Testis (tissue), 5 donors: ENCODE measurements around the gene GLRA3. TPM values are rescaled to one million over a fixed set of nuclear protein-coding genes. Genes with fewer than 3 reads are reported as not detected.
"Not testable (repeated sequence)": the region's sequence is repeated elsewhere in the genome, so short reads cannot be mapped to it uniquely, and the experiment has no call there.

Source experiments
- DNase-seq: peaks from one replicate; pipeline ENCODE4 v3.0.0-alpha.2; 2019
- H3K27ac ChIP-seq, 2 donors: fragments of 200-600 bp; sonication (generic); one replicate each; pipeline ENCODE4 v1.5.1; 2019
- H3K27me3 ChIP-seq: fragments of 200-600 bp; sonication (generic); one replicate; pipeline ENCODE4 v1.5.1; 2019
- H3K36me3 ChIP-seq: fragments of 200-600 bp; sonication (generic); one replicate; pipeline ENCODE4 v1.5.1; 2017; ENCODE audit warnings: low read depth; ENCODE audit errors: missing control alignments
- H3K4me1 ChIP-seq: fragments of 200-600 bp; sonication (generic); one replicate; pipeline ENCODE4 v1.5.1; 2019
- H3K4me3 ChIP-seq, 2 donors: fragments of 200-600 bp; sonication (generic); one replicate each; pipeline ENCODE4 v1.5.1; 2017 to 2019
- H3K9me3 ChIP-seq: fragments of 200-600 bp; sonication (generic); one replicate; pipeline ENCODE4 v1.5.1; 2017
- CTCF ChIP-seq, 3 experiments: fragments of 450-650 bp in 2 of 3; fragments of 200-600 bp in 1 of 3; sonication (generic) in 1 of 3; IDR thresholded peaks; one replicate each; pipeline ENCODE4 v1.5.1; 2016 to 2019; ENCODE audit warnings: antibody characterized with exemption in 3 of 3, mild to moderate bottlenecking in 2 of 3, moderate library complexity in 1 of 3
- POLR2A ChIP-seq: fragments of 450-650 bp; IDR thresholded peaks from one replicate; pipeline ENCODE4 v1.6.1; 2017; ENCODE audit warnings: antibody characterized with exemption, mild to moderate bottlenecking, moderate library complexity
- WGBS, 2 donors: methylation state at CpG; one replicate each; pipeline ENCODE4 v1.1.5; 2018; 5-methylcytosine and 5-hydroxymethylcytosine counted together
- intact Hi-C: fragments of 100-400 bp; cut with DNase I; formaldehyde crosslinking; loops from one replicate; pipeline ENCODE4 v1.15.1; 2023; ENCODE audit warnings: low total_unique reads
- long read RNA-seq, 2 donors: transcript quantifications; one replicate each; lab custom pipeline, GENCODE V29; 2026
- polyA plus RNA-seq: library from polyadenylated mRNA; stranded (reverse); fragments of 350-450 nt; fragmentation: Illumina TruSeq; extraction: RNeasy Lipid Tissue Mini Kit (QIAGEN cat#74804); gene quantifications from one replicate; pipeline ENCODE4 v1.2.3, GENCODE V29; 2014; ENCODE audit warnings: low read depth, low replicate concordance; ENCODE audit not compliant: insufficient read depth
- total RNA-seq, 2 donors: library from RNA; depleted of rRNA; stranded (reverse); fragments of >200 nt; gene quantifications; one replicate each; pipeline ENCODE4 v1.2.3, GENCODE V29; 2016

Gene GLRA3
- total RNA-seq (1 to 10 TPM; 1.2 to 1.3 TPM), polyA plus RNA-seq (1.3 TPM)
- long read RNA-seq, donor 1, result 0 reads
- long read RNA-seq, donor 2, result 0 reads

DNA sequence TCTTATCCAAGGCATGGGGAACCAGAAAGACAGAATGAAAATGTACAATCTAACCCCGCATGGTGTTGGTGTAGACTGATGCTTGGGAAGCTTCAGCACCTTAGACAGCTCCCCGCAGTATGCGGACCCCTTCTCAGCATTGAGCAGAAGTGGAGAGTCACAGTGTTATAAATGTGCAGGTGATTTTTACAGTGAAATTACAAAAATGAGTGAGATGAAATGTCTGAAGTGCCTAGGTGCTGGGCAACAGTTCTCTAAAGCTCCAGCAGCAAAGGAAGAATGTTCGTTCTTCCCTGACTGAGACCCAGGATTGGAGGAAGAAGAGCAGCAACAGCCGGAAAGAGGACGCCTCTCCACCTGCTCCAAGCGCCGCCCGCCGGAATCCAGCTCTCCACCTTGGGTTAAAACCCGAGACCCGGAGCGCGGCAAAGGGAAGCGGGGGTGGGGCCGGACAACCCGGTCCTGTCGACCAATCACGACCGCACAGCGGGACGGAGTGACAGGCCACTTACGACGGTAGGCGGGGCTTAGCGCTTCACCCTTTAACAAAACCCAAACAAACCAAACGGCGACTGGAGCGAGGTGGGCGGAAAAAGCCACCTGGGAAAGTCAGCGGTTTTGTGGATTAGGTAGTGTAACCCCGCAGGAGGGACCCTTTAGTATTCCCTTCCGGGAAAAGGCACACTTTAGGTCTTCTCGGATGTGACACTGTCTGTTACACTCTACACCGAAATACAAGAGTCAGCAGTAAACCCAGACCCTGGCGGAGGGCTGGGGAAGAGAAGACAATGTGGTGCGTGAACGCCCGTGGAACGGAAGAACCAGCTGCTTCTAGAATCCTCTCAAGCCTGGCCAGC, at the start of gene GLRA3:
GLRA3 (minus strand) TSS at position 403 of the 857 bp plus-strand sequence. CDS start 436 bp downstream, outside the sequence.
- no peaks in the 10 kb centered on the region for H3K9me3 ChIP-seq
- H3K4me3 ChIP-seq, result peak within 1 kb of the TSS; percentile 50 to 60
- no peaks in the 10 kb centered on the region for H3K36me3 ChIP-seq
- peak; percentile 85 for DNase-seq
- H3K27me3 ChIP-seq, result no peaks in the 10 kb centered on the region
- no peaks in the 10 kb centered on the region for H3K4me1 ChIP-seq
- H3K27ac ChIP-seq, result no peak within 1 kb of the TSS
- WGBS, 2 donors, result 1 to 2% methylated on average over 40 of the region's 40 CpGs
- intact Hi-C loops, result no loop called here
- TF ChIP-seq POLR2A (no peak), CTCF (IDR thresholded peaks at IDR 0.05) (no peak)

DNA sequence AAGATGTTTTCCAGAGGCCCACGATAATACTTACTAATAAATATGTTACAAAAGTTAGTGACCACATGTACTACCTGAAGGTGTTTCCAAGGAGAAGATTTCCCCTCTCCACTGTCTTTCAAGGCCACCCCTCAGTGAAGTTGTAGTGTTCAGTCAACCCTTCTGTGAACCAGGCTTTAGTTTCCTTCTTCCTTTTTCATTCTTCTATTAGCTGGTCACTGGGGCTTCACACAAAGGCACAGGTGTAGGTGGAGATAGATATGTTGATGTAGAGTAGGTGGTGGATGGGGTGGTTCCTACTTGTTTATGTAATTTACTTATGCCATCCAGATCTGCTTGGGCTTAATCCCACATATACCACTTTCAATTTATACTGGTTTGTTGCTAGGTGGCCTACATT, 45.9 kb upstream of the GLRA3 start:
- Histone ChIP-seq H3K27me3 (no peaks in the 10 kb centered on the region), H3K4me1 (no peaks in the 10 kb centered on the region), H3K4me3 (no peak overlapping the region), H3K36me3 (no peaks in the 10 kb centered on the region), H3K9me3 (no peaks in the 10 kb centered on the region), H3K27ac (no peak overlapping the region)
- TF ChIP-seq POLR2A (no peak), CTCF (IDR thresholded peaks at IDR 0.05) (no peak)
- intact Hi-C loops, result no loop called here
- 87 to 89% methylated on average over 1 of the region's 1 CpG for WGBS, 2 donors
- no peak for DNase-seq

DNA sequence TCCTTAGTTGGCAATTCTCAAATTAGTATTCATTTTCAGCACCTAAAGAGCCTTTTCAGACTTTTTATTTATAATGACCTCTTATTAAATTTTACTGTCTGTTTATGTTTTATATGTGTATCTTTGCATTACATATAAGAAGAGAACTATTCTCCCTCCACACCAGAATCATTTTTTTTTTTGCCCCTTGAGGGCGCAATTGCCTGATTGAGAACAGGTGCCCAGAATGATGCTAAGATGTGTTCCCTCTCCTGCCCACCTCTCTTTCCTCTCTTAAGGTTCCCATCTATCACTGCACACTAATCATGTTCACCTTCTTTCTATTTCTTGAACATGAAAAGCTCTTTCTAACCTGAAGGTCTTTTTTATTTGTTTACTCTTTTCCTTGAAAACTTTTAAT, 44.9 kb upstream of the GLRA3 start:
- WGBS, 2 donors, result 60 to 65% methylated on average over 1 of the region's 1 CpG
- intact Hi-C loops, result no loop called here
- Histone ChIP-seq H3K9me3 (no peaks in the 10 kb centered on the region), H3K36me3 (no peaks in the 10 kb centered on the region), H3K4me3 (no peak overlapping the region), H3K27ac (no peak overlapping the region), H3K27me3 (no peaks in the 10 kb centered on the region), H3K4me1 (no peaks in the 10 kb centered on the region)
- DNase-seq, result peak; percentile 14
- TF ChIP-seq CTCF (IDR thresholded peaks at IDR 0.05) (peak in 1 of 3 experiments; percentile 29), POLR2A (no peak)

DNA sequence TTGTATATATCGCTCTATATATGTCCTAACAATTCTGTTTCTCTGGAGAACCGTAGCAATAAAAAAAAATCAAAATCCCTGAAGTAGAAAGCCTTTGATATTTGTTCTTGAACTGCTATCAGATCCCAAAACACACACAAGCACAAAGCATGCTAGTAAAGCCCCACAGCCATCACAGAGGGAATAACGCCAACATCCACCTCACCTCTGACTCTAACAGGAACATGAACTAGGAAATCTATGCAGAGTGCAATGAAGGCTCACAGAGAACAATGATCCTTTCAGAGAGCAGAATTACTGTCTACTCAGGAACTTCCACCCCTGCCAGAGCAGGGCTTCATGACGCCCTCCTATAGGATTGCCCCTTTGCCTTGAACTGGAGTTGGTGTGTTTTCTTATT, 44.1 kb upstream of the GLRA3 start:
- H3K36me3 ChIP-seq, intact Hi-C loops, H3K27me3 ChIP-seq, H3K4me3 ChIP-seq, H3K27ac ChIP-seq, H3K4me1 ChIP-seq, H3K9me3 ChIP-seq: not testable (repeated sequence)
- peak; percentile 48 for DNase-seq
- 55 to 66% methylated on average over 4 of the region's 4 CpGs for WGBS, 2 donors

- no peak overlapping the region for H3K27ac ChIP-seq
- no peak overlapping the region for H3K4me3 ChIP-seq
- no peaks in the 10 kb centered on the region for H3K4me1 ChIP-seq
- DNase-seq, result no peak
- TF ChIP-seq CTCF (IDR thresholded peaks at IDR 0.05), result no peak
- TF ChIP-seq POLR2A, result no peak
- intact Hi-C loops, result no loop called here
- H3K27me3 ChIP-seq, result no peaks in the 10 kb centered on the region
- H3K9me3 ChIP-seq, result no peaks in the 10 kb centered on the region
- no peaks in the 10 kb centered on the region for H3K36me3 ChIP-seq
Observed at GRCh38 chr4:174871407-174871806, 42.4 kb upstream of the GLRA3 start.
